Kasumi-1 (cell line): ENCODE data around the gene POFUT2.
"Not testable (repeated sequence)": the region's sequence is repeated elsewhere in the genome, so short reads cannot be mapped to it uniquely, and the experiment has no call there.

ENCODE experiments used
- DNase-seq, 2 experiments: peaks; one replicate each; lab custom pipeline; 2025; lab: John Stamatoyannopoulos, UW

Gene POFUT2

DNA sequence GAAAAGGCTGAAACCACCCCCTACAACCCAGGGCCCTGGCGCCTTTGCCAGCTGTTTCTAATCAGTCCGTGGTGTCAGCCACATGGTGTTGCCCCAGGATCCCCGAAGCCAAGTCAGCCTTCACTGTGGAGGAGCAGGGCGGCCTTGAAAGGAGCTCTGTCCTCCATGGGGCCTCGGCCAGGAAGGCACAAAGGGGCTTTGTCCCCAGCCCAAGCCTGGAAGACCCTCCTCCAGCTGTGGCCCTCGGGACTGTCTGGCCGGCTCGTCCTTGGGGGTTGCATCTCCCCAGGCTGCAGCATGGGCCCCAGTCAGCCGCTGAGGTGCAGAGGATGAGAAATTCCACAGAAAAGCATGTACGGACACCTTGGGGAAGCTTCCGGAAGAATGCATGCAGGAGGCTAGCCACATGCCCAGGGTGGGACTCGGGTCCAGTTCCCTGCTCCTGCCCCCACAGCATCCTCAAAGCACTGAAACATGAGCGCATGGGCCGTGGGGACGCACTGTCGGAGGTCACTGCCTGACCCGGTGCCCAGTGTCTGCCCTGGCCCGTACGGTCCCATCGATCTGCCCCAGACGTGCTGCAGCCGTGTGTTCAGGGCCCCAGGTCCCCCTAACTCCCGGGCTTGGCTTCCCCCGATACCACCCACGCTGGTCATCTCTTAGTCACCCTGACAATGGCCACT, 38.6 kb upstream of the POFUT2 start:
- no peak for DNase-seq

DNA sequence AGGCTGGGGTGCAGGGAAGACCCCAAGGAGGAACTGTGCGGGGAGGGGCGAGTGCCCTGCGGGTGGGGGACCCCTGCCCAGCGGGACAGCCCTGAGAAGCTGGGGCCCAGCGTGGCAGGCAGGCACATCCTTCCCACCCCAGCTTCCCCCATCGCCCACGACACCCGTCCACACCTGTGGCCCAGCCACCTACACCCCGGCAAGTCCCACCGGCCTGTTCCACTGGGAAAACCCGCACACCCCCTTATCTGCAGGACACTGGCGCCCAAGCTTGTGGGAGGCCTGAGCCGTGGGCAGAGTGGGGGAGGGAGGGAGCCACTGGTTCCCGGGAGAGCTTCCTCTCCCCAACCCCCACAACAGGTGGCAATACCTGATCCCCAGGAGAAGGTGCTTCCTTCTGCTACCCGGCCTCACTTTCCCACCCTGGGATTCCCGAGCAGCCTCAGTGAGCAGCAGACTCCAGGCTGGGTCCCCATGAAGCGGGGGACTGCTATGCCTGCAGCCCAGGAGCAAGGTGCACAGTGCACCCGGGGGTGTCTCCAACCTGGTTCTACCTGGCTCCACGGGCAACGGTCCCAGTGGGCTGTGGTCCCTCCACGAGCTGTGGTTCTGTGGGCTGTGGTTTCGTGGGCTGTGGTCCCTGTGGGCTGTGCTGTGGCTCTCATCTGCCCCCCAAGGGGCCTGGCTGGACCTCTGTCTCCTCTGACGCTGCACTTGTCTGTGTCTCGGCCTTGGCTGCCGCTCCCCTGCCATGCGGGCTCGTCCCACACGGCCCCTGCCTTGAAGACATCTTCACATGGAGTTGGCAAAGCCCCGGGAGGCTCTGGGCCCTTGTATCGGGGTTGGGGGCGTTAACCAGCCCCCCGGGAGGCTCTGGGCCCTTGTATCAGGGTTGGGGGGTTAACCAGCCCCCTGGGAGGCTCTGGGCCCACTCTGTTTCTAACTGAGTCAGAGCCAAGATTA, 37.8 kb upstream of the POFUT2 start:
- no peak for DNase-seq

DNA sequence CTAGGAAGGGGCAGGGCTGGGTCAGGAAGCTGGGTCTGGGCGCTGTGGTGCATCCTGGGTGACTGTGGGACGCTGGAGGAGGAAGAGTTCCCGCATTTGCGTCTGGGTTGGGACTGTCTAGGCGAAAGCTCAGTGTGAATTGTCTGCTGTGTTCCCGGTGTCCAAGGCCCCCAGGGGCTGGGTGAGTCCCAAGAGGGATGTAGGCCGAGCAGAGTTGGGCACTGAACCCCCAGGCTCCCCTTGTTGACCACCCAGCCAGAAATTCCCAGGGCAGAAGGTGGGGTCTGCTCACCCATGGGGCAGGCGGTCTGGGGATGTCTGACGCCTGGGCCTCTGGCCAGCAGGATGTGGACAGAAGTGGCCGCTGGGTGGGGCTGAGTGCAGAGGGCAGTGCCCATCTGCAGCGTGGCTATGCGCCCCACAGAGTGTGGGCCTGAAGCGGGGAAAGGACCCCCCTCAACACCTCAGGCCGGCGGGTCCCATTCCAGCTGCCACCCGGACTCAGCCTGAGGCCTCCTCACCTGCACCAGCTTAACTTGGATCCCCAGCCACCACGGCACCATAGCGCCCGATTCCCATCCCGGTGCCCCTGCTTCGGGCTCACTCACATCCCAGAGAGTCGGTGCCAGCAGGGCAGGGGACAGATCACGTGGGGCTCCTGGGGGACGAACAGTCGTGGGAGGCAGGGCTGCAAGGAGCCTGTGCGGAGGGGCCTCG, 37.0 kb upstream of the POFUT2 start:
- no peak for DNase-seq

DNA sequence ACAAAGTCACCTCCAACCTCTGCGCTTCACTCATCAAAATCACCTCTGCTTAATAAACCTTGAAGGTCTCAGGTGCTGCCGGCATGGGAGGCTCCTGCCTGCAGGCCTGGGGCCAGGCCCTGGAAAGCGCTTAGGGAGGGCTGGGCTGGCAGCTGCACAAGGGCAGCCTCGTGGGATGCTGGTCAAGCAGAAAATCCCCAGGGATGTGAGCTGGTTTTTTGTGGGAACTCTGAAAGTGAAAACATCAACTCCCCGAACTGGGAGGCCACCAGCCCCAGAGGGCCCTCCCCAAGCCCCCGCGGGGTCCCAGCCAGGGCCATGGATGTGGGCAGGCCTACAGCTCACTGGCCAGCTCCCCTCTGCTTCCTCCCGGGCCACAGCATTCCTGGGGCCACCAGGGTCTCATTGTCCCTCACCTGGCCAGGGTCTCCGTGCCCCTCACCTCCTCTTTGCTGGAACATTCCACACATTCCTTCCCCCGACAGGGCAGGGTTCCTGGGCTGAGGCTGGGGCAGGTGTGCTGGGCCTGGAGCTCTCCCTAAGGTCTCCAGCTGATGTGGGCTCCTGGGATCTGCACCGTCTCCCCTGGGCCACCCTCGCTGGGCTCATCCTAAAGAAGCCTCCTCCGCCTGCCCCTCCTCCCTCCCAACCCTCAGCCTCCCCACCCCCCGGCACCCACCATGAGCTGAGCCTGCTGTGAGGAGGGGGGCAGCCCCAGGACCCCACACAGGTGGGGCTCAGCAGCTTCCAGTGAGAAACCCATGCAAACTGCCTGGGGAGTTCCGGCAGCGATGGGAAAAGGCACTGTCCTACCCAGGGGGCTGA, 36.0 kb upstream of the POFUT2 start:
- no peak for DNase-seq

DNA sequence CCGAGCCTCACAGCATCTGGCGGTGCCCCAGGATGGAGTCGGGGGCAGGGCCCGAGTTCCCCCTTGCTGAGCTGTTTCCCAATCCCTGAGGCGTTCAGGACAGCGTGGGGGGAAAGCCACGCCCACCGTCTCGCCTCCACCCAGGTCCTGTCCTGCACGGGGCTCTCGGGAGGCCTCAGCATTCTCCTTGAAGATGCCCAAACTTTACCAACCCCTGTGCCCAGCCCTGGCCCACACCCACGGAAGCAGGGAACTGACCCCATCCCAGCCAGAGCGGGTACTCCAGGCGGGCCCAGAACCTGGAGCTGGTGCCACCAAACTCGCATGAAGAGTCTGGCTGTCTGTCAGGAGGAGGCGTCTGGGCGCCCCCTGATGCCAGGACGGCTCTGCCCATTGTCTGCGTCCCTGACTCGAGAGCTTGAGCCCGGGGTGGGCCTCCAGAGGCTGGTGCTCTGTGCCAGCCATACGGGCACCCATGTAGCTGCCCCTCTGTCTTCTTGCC, 35.3 kb upstream of the POFUT2 start:
- DNase-seq = no peak

DNA sequence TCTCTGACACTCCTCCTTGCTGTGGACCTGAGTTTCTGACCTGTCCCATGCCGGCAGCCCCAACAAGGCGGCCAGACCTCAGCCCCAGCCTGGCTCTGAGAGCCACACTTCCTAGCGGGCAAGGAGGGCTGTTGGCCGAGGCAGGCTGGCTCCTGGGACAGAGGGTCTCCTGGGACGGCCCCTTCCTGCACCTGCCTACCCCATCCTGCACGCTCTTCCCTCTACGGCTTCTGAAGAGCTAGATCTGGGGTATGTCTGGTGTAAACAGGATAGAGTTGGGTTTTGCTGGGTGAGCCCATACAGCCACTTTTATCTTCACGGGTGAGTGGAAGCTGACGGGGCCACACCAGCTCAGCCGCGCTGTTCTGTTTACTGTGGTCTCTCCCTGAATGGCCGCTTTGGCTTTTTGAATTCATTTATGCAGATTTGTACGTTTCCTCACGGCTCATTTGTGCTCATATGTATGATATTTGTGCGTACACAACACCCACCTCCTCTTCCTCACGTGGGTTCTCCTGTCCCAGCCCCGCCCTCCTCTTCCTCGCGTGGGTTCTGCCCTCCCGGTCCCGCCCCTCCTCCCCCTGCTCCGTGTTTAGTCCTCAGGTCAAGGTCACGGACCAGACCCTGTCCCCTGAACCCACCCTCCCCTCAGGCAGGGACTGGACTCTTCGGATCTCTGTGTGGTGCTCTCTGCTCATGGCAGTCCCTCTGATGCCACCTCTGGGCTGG, 34.7 kb upstream of the POFUT2 start:
- DNase-seq = no peak

DNA sequence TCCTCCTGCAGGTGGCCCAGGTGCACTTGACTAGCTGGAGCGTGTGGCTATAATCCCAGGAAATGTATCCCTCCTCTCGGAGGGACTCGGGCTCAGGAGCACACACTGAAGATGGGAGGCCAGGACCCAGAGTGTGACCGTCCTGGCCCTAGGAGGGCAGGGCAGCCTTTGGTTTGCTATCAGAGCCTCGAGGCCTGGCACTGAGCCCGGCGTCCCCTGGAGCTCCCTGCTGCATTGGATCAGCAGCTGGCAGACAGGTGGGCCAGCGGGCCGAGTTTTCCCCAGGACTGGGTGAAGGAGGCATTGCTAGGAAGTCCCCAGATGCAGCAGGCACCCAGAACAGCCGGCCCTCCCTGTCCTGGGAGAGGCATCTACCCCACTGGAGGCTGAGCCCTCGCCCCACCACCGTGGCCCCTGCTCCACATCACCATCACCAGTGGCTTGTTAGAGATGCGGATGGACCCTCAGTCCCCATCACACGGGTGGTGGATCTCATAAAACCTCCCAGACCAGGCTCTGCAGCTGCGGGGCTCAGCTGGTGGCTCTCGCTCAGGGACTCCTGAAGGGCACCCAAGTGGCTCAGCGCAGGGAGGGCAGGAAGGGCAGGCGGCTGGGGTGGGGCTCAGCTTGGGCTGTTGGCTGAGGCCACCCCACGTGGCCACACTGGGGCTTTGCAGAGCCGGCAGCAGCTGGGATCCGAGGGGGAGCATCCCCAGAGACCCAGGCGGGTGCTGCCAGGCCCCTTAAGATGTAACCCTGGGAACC, 32.7 kb upstream of the POFUT2 start:
- no peak for DNase-seq

DNA sequence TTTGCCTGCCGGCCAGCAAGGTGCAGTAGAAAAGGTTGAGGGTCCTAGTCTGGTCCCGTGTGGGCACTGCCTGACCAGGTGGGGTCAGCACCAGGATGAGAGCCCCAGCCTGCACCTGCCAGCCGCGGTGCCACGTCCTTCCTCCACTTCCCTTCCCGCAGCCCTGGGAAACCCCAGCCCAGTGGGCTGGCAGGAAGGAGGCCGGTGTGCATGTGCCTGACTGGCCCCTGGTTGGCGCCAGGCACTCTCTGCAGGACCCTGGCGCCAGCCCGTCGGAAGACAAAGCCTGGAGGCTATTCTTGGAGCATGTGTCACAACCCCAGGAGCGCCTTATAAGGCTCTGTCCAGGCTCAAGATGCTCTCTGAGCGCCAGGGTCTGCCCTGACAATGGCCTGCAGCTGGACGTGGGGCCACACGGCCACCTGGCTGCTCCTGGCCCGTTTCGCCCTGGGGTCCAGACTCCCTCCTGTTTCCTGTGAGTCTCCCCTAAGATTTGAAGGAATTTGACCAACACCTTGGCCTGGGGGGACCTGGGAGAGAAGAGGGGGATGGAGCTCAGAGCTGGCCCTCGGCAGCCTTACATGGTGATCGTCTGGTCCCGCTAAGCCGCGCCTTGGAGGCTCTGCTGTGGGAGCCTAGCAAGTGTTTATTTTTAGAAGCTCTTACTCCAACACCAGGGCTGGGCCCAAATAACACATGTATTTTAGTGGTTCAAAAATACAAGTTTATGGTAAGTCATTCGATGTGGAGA, 31.9 kb upstream of the POFUT2 start:
- DNase-seq = no peak

DNA sequence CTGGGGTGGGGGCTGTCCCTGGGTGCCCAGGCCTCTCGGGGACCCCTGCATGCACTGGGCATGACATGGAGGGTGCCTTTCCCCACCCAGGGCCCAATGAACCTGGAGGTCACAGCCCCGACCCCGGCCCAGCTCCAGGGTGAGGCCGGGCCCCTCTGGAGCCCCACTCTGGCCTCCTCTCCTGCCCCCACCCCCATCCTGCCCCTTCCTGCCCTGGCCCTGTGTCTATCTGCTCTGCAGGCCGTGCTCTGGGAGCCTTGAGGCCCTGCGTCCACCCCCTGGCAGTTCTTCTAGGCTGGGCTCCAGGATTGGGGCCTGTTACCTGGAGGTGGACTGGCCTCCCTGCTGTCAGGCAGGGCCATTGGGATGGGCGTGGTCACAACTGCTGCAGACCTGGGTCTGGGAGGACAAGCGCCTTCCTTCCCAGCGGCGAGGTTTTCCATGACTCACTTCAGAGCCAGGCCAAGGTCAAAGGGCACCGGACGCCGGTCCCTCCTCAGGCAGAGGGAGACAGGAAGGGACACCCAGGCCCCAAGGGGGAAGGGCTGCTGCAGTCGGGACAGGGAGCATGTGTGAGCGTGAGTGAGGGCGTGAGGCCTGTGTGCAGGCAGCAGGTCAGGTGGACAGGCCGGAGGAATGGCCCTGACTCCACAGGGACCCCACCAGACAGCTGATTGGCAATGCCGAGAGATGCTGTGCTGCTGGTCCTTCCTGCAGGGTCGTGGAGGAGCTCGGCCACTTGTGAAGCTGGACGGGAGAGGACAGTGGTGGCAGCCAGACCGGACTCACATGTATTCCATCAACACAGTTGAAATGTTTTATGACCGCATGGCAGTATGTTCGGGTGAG, 31.1 kb upstream of the POFUT2 start:
- no peak for DNase-seq

DNA sequence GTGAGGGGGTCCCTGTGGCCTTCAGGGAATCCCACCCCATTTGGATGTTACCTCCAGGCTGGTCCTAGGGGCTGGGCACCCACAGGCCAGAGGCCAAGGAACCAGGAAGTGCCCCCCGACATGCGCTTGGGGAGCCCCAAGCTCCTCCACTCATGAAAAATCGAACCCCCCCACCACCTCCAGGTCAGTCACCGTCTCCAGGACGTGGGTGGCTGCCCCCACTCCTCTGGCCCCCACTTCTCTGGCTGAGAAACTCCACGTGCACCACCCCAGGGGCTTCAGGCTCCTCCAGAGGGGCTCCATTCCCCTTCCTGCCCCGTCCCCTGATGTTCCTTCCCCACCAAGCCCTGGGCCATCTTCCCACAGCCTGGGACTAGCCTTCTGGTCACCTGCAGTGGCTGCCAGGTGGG, 30.5 kb upstream of the POFUT2 start:
- DNase-seq = no peak

DNA sequence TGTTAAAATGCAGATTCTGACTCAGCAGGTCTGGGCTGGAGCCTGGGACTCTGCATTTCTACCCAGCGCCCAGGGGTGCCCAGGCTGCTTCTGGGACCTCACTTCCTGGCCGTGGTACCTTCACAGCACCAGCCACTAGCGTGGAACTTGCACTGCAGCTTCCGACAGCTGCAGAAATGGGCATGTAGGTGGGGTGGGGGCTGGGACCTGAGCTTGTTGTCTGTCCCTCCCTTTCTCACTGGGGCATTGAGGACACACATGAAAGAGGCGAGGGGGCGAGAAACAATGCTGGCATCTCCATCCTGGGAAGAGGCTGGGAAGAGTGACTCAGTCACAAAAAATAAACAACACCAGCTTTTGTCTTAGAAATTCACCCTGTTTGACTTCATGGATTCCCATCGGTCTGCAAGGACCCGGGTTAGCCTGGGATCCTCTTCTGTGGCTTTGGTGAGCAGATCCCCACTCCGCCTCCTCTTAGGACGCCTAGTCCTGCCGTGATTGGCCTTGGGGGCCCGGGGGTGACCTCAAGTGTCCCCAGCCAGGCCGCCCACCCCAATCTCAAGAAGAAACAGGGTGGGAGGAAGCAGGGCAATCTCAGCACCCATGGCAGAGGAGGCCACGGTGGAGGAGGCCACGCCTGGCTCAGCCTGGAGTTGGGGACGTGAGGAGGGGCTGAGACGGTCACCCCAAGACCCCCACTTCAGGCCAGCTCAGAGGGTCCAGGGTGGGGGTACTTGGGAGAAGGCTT, 29.9 kb upstream of the POFUT2 start:
- no peak for DNase-seq

DNA sequence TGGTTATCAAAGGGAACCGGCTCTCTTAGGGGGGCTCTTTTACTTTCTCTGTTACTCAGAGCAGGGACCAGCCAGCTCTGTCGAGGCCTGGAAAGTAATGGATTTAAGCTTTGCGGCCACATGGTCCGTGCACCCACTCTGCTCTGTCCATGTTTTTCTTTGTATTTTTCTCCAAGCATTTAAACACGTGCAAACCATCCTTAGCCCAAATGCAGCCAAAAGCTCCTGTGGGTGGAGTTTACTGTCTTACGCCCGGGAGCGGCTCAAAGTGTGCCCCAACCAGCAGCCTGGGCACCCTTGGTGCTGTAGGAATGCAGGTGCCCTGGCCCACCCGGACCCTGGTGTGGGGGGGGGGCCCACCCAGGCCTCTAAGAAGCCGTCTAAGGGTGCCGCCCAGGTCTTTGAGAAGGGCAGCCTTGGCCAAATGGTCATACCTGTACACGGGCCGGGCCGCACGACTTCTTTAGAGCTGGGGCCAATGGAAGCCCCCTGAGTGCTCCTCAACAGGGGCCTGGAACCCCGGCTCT, 29.2 kb upstream of the POFUT2 start:
- DNase-seq = no peak

DNA sequence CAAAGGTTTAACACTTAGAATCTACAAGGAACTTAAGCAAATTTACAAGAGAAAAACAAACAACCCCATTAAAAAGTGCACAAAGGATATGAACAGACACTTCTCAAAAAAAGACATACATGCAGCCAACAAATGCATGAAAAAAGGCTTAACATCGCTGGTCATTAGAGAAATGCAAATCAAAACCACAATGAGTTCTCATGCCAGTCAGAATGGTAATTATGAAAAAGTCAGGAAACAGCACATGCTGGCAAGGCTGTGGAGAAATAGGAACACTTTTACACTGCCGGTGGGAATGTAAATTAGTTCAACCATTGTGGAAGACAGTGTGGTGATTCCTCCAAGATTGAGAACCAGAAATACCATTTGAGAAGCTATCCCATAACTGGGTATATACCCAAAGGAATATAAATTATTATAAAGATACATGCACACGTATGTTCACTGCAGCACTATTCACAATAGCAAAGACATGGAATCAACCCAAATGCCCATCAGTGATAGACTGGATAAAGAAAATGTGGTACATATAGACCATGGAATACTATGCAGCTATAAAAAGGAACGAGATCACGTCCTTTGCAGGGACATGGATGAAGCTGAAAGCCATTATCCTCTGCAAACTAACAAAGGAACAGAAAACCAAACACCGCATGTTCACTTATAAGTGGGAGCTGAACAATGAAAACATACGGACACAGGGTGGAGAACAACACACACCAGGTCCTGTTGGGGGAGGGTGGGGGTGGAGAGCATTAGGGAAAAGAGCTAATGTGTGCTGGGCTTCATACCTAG, 28.2 kb upstream of the POFUT2 start:
- DNase-seq = not testable (repeated sequence)

DNA sequence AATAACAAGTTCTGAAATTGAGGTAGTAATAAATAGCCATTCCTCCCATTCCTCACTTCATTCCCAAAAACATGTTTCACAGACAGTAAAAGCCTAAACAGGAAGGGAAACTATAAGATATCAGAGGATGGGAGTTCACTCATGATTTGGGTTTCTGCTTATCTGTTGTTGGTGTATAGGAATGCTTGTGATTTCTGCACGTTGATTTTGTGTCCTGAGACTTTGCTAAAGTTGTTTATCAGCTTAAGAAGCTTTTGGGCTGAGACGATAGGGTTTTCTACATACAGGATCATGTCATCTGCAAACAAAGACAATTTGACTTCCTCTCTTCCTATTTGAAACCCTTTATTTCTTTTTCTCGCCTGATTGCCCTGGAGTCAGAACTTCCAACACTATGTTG, 26.0 kb upstream of the POFUT2 start:
- DNase-seq = no peak

DNA sequence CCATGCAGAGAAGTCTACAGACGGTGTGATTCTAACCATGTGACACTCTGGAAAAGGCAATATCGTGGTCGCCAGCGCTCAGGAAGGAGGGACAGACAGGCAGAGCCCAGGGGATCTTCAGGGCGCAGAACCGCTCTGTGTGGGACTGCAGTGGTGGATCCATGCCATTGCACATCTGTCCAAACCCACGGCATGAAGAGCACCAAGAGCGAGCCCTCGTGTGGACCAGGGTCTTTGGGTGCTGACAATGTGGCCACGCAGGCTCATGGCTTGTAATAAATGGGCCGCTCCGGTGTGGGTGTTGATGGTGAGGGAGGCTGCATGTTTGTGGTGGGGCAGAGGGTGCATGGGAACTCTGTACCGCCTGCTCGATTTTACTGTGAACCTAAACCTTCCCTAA, 25.3 kb upstream of the POFUT2 start:
- DNase-seq = no peak

DNA sequence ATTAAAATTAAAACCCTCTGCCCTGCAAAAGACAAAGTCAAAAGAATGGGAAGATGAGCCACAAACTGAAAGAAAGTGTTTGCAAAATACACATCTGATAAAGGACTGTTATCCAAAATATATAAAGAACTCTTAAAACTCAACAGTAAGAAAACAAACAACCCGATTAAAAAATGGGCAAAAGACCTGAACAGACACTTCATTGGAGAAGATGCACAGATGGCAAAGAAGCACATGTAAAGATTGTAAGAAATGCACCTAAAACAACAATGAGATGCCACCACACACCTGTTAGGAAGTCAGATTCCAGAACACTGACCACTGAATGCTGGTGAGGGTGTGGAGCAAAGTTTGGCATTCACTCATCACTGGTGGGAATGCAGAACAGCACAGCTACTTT, 24.6 kb upstream of the POFUT2 start:
- no peak for DNase-seq

DNA sequence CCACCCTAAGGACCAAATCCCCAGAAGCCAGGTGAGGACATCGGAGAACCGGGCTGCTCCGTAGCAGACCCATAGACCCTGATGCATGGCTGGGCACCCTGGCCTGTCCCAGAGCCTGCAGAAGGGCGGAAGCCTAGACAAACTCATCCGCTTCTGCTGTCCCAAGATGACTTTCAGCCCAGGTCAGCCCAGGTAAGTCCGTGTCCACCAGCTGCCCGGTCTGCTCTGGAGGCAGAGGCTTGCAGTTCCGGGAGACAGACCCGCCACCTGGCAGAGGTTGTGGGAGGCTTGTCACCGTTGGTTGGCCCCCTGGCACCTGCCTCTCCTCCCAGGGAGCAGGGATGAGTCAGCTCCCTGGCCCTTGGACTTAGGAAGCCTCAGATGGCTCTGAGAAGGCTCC, 22.8 kb upstream of the POFUT2 start:
- no peak for DNase-seq
